Measurements from ENCODE around the gene PANX2.
A peak's percentile ranks its signal among the peaks of the same experiment; 100 is the strongest.
"Not testable (repeated sequence)": the region's sequence is repeated elsewhere in the genome, so short reads cannot be mapped to it uniquely, and the experiment has no call there.

Gene PANX2

DNA sequence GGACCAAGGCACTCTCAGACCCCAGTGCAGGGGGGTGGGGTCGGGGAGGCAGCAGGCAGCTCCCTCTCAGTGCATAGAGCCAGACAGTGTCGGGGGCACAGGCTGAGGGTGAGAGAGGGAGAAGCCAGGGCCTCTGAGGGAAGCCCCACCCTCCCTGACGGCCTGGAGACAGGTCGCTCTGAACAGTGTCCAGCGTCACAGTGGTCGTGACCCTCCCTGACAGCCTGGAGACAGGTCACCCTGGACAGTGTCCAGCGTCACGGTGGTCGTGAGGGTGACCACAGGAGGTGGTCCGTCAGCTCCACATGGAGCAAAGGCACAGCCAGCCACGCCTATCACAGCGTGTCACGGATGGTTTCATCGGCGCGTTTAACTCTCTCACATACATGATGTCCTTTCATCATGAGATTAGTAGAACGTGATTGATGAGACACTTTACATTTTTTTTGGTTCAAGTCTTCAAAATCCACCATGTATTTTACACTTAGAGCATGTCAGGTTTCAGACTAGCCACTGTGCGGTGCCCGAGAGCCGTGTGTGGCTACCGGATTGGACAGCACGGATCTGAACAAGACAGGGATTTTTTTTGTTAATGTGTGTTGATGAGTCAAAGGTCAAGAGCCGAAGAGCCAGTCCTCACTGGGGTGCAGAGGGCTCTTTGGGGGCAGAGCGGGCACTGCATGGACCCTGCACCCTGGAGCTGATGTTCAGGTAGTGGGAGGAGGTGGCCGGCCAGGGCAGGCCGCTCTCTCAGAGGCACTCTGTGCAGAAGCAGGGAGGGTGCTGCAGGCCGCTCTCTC, 23.9 kb upstream of the PANX2 start:
- H3K4me3 ChIP-seq (ENCODE audit: low read depth, low read length), result no peak overlapping the region
- ChIA-PET CTCF (interaction anchor here (0.6 to 7.7 kb wide), 18 partner anchors 10 to 216 kb away, joined by 3 to 62 read pairs (median 5); partner anchors contain the start of gene PANX2), POLR2A (no interaction called here)
- TF ChIP-seq, protein P1, sequence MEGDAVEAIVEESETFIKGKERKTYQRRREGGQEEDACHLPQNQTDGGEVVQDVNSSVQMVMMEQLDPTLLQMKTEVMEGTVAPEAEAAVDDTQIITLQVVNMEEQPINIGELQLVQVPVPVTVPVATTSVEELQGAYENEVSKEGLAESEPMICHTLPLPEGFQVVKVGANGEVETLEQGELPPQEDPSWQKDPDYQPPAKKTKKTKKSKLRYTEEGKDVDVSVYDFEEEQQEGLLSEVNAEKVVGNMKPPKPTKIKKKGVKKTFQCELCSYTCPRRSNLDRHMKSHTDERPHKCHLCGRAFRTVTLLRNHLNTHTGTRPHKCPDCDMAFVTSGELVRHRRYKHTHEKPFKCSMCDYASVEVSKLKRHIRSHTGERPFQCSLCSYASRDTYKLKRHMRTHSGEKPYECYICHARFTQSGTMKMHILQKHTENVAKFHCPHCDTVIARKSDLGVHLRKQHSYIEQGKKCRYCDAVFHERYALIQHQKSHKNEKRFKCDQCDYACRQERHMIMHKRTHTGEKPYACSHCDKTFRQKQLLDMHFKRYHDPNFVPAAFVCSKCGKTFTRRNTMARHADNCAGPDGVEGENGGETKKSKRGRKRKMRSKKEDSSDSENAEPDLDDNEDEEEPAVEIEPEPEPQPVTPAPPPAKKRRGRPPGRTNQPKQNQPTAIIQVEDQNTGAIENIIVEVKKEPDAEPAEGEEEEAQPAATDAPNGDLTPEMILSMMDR (IDR thresholded peaks at IDR 0.05; ENCODE audit: insufficient read depth, low read length, missing control alignments), result peak; percentile 85
- DNase-seq (ENCODE audit: low read depth, low spot score), result peak; percentile 14

DNA sequence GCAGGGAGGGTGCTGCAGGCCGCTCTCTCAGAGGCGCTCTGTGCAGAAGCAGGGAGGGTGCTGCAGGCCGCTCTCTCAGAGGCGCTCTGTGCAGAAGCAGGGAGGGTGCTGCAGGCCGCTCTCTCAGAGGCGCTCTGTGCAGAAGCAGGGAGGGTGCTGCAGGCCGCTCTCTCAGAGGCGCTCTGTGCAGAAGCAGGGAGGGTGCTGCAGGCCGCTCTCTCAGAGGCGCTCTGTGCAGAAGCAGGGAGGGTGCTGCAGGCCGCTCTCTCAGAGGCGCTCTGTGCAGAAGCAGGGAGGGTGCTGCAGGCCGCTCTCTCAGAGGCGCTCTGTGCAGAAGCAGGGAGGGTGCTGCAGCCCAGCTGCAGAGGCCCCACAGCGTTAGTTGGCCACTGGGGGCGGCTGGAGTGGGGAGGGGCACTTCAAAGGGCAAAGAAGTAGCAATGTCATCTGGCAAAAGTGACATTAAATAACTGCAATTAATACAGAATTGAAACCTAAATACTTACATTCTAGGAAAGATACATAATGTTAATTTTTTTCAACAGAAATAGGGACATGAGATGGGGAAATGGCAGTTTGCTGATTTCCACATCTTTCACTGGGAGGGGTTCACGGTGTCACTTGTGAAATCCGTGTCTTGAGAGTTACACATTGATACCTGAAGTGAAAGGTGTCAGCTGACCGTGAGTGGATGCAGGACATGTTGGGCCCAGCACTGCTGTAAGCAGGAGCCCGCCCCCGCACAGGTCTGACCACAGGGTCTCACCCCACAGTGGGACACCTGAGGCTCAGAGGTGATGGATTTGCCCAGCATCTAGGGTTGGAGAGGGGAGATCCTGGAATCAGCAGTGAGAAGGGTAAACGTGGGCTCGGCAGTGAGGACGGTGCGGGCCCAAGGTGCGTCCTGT, 23.0 kb upstream of the PANX2 start:
- POLR2A ChIA-PET; DNase-seq (ENCODE audit: low read depth, low spot score): not testable (repeated sequence)
- CTCF ChIA-PET, result interaction anchor here (0.6 to 7.7 kb wide), 14 partner anchors 9 to 353 kb away, joined by 3 to 62 read pairs (median 10); partner anchors contain the start of genes PANX2 and SELENOO

DNA sequence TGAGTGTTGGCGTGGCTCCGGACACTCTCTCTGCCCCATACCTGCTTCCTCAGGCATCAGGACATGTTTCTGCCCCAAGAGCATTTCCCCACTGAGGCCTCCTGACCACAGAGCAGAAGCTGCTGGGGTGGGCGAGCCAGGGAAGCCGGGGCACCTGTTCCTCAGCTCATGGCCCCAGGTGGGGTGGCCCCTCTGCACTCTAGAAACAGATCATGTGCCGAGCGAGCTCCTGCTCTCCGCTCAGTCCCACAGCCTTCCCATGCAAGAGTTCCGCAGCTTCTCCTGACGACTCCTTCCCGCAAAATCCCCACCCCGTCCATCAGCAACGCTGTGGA, 22.4 kb upstream of the PANX2 start:
- DNase-seq (ENCODE audit: low read depth, low spot score), result no peak
- CTCF ChIA-PET, result interaction anchor here (0.8 to 7.7 kb wide), 12 partner anchors 8 to 353 kb away, joined by 3 to 62 read pairs (median 10); partner anchors contain the start of gene SELENOO
- H3K4me3 ChIP-seq (ENCODE audit: low read depth, low read length), result no peak overlapping the region
- POLR2A ChIA-PET, result no interaction called here
- TF ChIP-seq, protein P1 (IDR thresholded peaks at IDR 0.05; ENCODE audit: insufficient read depth, low read length, missing control alignments), result no peak

More for the DNA sequence above, 23.0 kb upstream of the PANX2 start:
- H3K4me3 ChIP-seq (ENCODE audit: low read depth, low read length), result not testable (repeated sequence)

DNA sequence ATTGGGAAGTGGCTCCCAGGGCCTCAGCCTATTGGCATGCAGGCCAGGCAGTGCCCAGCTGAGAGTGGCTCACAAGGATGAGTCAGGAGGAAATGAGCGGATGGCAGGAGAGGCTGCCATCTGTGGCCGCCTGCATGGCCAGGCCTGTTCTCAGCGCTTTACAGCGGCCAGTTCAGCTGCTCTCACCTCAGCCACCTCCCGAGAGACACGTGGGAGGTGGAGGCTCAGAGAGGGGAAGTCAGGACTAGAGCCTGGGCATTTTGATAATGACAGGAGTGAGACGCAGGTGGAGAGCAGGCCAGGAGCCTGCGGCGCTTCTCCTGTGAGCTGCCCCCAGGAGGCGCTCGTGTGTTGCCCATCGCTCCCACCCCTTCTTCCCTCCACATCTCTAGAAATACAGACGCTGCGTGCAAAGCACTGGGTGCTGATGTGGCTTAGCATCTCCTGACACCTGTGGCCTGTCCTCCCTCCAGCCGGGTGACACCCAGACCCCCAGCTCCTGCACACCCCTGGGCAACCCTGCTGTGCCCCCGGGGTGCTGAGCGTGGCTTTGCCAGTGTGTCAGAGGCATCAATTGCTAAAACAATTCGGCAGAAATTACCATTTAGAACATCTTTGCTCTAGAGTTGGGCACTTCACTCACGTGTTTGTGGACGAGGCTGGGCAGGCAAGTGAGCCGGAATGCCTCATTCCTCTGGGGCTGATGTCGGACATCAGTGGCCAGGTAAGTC, 21.4 kb upstream of the PANX2 start:
- H3K4me3 ChIP-seq (ENCODE audit: low read depth, low read length), result no peak overlapping the region
- DNase-seq (ENCODE audit: low read depth, low spot score), result no peak
- ChIA-PET CTCF (interaction anchor here (0.6 to 7.7 kb wide), 18 partner anchors 9 to 95 kb away, joined by 3 to 62 read pairs (median 4); partner anchors contain the start of gene SELENOO), POLR2A (no interaction called here)
- TF ChIP-seq, protein P1 (IDR thresholded peaks at IDR 0.05; ENCODE audit: insufficient read depth, low read length, missing control alignments), result peak; percentile 77

DNA sequence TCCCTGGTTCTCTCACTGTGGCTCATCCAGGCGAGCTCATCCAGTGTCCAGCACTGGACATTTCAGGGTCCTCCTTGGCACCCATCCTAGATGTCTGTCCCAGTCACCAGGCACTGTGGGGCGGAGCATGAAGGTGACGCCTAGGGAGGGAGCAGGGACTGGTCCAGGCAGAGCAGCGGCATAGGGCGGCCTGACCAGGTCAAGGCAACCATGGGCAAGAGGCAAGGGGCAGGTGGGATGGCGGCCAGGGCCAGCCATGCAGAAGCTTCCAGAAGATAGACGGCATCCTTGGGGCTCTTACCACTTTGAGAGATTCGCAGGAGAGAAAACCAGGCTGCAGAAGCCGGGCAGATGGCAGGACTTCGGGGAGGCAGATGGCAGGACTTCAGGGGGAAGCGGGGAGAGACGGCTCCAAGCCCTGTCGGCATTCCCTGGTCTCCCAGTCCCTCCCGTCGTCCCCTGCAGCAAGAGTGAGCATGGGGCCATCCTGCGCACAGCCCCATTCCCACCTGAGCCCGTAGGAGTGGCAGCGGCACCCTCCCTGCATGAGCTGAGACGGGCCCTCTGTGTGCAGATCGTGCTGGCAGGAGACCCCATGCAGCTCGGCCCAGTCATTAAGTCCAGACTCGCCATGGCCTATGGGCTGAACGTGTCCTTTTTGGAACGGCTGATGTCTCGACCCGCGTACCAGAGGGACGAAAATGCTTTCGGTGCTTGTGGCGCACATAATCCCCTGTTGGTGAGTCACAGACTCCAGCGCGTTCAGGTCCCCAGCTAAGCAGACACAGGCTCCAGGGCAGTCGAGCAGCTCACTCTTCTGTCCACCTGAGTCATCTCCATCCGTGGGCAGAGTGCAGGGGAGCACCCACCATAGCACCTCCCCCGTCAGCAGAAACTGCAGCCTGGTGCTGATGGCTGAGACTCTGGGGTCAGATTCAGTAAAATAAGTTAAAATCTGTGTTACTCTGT, 20.1 kb upstream of the PANX2 start:
- CTCF ChIA-PET, result interaction anchor here (1.0 to 7.7 kb wide), 8 partner anchors 14 to 91 kb away, joined by 3 to 62 read pairs (median 12); partner anchors contain the start of gene SELENOO
- POLR2A ChIA-PET, result no interaction called here
- H3K4me3 ChIP-seq (ENCODE audit: low read depth, low read length), result no peak overlapping the region
- DNase-seq (ENCODE audit: low read depth, low spot score), result no peak
- TF ChIP-seq, protein P1 (IDR thresholded peaks at IDR 0.05; ENCODE audit: insufficient read depth, low read length, missing control alignments), result no peak

All from AG04449 (cell line).